Right ventricle myocardium superior (tissue), 1 donor: ENCODE results near the gene NGLY1. TPM values are rescaled to one million over a fixed set of nuclear protein-coding genes. Genes with fewer than 3 reads are reported as not detected.

Source experiments
- ATAC-seq: fragments of 200-7000 bp; cut with Tn5 transposase; one replicate; pipeline ENCODE4 v1.9.1; 2020; ENCODE audit warnings: mild to moderate bottlenecking; ENCODE audit not compliant: poor library complexity
- DNase-seq: peaks from one replicate; pipeline ENCODE4 v3.0.0-alpha.2; 2020
- intact Hi-C: fragments of 100-400 bp; cut with DNase I; formaldehyde crosslinking; loops from one replicate; pipeline ENCODE4 v1.11.2; 2022
- total RNA-seq: library from RNA; stranded (reverse); fragmentation: NEBNext Ultra II Directional; extraction: Animal tissue kit (Norgen Biotek cat#: 25700); gene quantifications from one replicate; pipeline ENCODE4 v1.2.1, GENCODE V29; 2021
- donor health status: DM: no; HTN: yes; CAD: no; lungs with severe emphysema.

The NGLY1 gene
- total RNA-seq, 1 donor from 2014 or later = 29.6 TPM

GRCh38 chr3:25679642-25680302 is 103.5 kb downstream of the NGLY1 start:
- DNase-seq (no peak), ATAC-seq (no peak)
- intact Hi-C loops = no loop called here

GRCh38 chr3:25679166-25679565 is 104.1 kb downstream of the NGLY1 start:
- intact Hi-C loops = no loop called here
- ATAC-seq (no peak), DNase-seq (no peak)

- intact Hi-C loops = no loop called here
- DNase-seq (no peak), ATAC-seq (no peak)
Observed at GRCh38 chr3:25678581-25678980, 104.7 kb downstream of the NGLY1 start.

- intact Hi-C loops = no loop called here
- no peak for ATAC-seq
- no peak for DNase-seq
Observed at GRCh38 chr3:25677121-25677520, 106.1 kb downstream of the NGLY1 start.

GRCh38 chr3:25674670-25675069 is 108.6 kb downstream of the NGLY1 start:
- ATAC-seq (no peak), DNase-seq (no peak)
- intact Hi-C loops = no loop called here

GRCh38 chr3:25673738-25674298 is 109.4 kb downstream of the NGLY1 start:
- ATAC-seq (no peak), DNase-seq (no peak)
- intact Hi-C loops = no loop called here

Other genes starting within 250 kb of the NGLY1 start
- 84.3 TPM for gene TOP2B, start 118.5 kb downstream of the NGLY1 start, total RNA-seq
- gene OXSM, start 6.6 kb upstream of the NGLY1 start, total RNA-seq = 17.7 TPM